Adrenal gland (tissue), 12 donors: ENCODE measurements around the gene HLCS. TPM values are rescaled to one million over a fixed set of nuclear protein-coding genes. Genes with fewer than 3 reads are reported as not detected.
"Not testable (repeated sequence)": the region's sequence is repeated elsewhere in the genome, so short reads cannot be mapped to it uniquely, and the experiment has no call there.

Source experiments
- DNase-seq, 7 donors: peaks; one replicate each; pipeline ENCODE4 v3.0.0-alpha.2; 2019 to 2020
- H3K27ac ChIP-seq, 5 donors: fragments of 200-600 bp; sonication (generic) in 4 of 5; 1 replicate in 3 of 5; 2 replicates in 2 of 5; pipeline versions ENCODE4 v1.5.1 to v1.8.0; 2016 to 2020; ENCODE audit warnings: mild to moderate bottlenecking in 1 of 5
- H3K27me3 ChIP-seq: fragments of 200-600 bp; 2 replicates; pipeline ENCODE4 v1.8.0; 2021
- H3K36me3 ChIP-seq, 2 donors: fragments of 200-600 bp; replicated peaks in 1 of 2; 1 replicate in 1 of 2; 2 replicates in 1 of 2; pipeline versions ENCODE4 v1.5.1 to v1.8.0; 2018 to 2022
- H3K4me1 ChIP-seq, 2 donors: fragments of 200-600 bp; replicated peaks in 1 of 2; 1 replicate in 1 of 2; 2 replicates in 1 of 2; pipeline versions ENCODE4 v1.5.1 to v1.8.0; 2018 to 2021
- H3K4me3 ChIP-seq, 4 donors: fragments of 200-600 bp; sonication (generic) in 3 of 4; one replicate each; pipeline ENCODE4 v1.5.1; 2016 to 2018
- H3K9me3 ChIP-seq, 3 donors: fragments of 200-600 bp; sonication (generic) in 1 of 3; replicated peaks in 1 of 3; 1 replicate in 2 of 3; 2 replicates in 1 of 3; pipeline versions ENCODE4 v1.5.1 to v1.8.0; 2016 to 2021
- CTCF ChIP-seq, 6 experiments: fragments of 450-650 bp in 4 of 6; fragments of 200-600 bp in 2 of 6; sonication (generic) in 1 of 6; IDR thresholded peaks; 1 replicate in 5 of 6; 2 replicates in 1 of 6; pipeline versions ENCODE4 v1.5.1 to v1.8.0; 2016 to 2021; ENCODE audit warnings: antibody characterized with exemption in 6 of 6, mild to moderate bottlenecking in 2 of 6, moderate library complexity in 1 of 6
- POLR2A ChIP-seq, 2 donors: fragments of 450-650 bp; IDR thresholded peaks; one replicate each; pipeline ENCODE4 v1.6.1; 2017; ENCODE audit warnings: antibody characterized with exemption in 2 of 2, mild to moderate bottlenecking in 2 of 2, moderate library complexity in 1 of 2
- WGBS, 4 donors: extraction: QIAGEN DNeasy Blood & Tissue Kit in 2 of 4; methylation state at CpG; one replicate each; pipeline versions ENCODE4 v1.1.5 to v1.1.7; 2013 to 2017; 5-methylcytosine and 5-hydroxymethylcytosine counted together
- intact Hi-C, 2 donors: fragments of 100-400 bp; cut with DNase I; formaldehyde crosslinking; loops; one replicate each; pipeline versions ENCODE4 v1.14.1 to v1.15.0; 2022 to 2023
- polyA plus RNA-seq, 3 donors: library from polyadenylated mRNA; stranded (reverse); fragments of 200-250 nt in 2 of 3; fragments of 350-450 nt in 1 of 3; fragmentation: Illumina TruSeq in 1 of 3; extraction: RNeasy Lipid Tissue Mini Kit (QIAGEN cat#74804) in 1 of 3; gene quantifications; one replicate each; pipeline ENCODE4 v1.2.3, GENCODE V29; 2013 to 2014
- total RNA-seq, 9 donors: library from RNA; depleted of rRNA in 4 of 9; stranded (reverse); fragments of >200 nt in 4 of 9; fragments of 120-200 nt in 1 of 9; fragmentation: NEBNext Ultra II Directional in 1 of 9; extraction: Animal tissue kit (Norgen Biotek cat#: 25700) in 1 of 9; gene quantifications; one replicate each; pipeline versions ENCODE4 v1.1.0 to v1.2.4, GENCODE V29; 2013 to 2023
- donor health status: healthy with polysubstance abuse.
- donor health status: Bipolar disorder and iron deficiency.
- donor health status: DM: yes; HTN: yes; CAD: no.
- donor health status: DM: no; HTN: no; CAD: no.
- donor health status: DM: no; HTN: no; CAD: no.
- donor health status: DM: yes; HTN: yes; CAD: no.

The HLCS gene
- total and polyA plus RNA-seq, 12 donors: 4.4 to 34.4 (median 19.8) TPM

- no peaks in the 10 kb centered on the region for H3K9me3 ChIP-seq
- no peaks in the 10 kb centered on the region for H3K27me3 ChIP-seq
- TF ChIP-seq CTCF (IDR thresholded peaks at IDR 0.05) (no peak), POLR2A (IDR thresholded peaks at IDR 0.05) (no peak)
- intact Hi-C loops: no loop called here
- no peak overlapping the region for H3K4me3 ChIP-seq
- H3K4me1 ChIP-seq: no peaks in the 10 kb centered on the region
- WGBS, 4 donors: 93 to 97% (median 95%) methylated on average over 4 of the region's 4 CpGs
- H3K36me3 ChIP-seq: no peaks in the 10 kb centered on the region
- H3K27ac ChIP-seq: no peak overlapping the region
- DNase-seq: no peak
These were observed 10.7 kb downstream of the HLCS start for GRCh38 chr21:36955783-36956182.

GRCh38 chr21:36952331-36952730 lies 14.1 kb downstream of the HLCS start:
- DNase-seq, H3K27ac ChIP-seq, intact Hi-C loops, H3K36me3 ChIP-seq, H3K4me1 ChIP-seq, H3K4me3 ChIP-seq, H3K9me3 ChIP-seq, H3K27me3 ChIP-seq: not testable (repeated sequence)
- 96 to 97% (median 96%) methylated on average over 12 of the region's 12 CpGs for WGBS, 4 donors

- peak in 1 of 7 donors; percentile 26 for DNase-seq
- Histone ChIP-seq H3K27me3 (no peaks in the 10 kb centered on the region), H3K36me3 (peaks cover 0 to 5% of the 10 kb centered on the region in 2 donors), H3K4me3 (no peak overlapping the region), H3K4me1 (no peaks in the 10 kb centered on the region), H3K9me3 (no peaks in the 10 kb centered on the region), H3K27ac (no peak overlapping the region)
- 88 to 98% (median 94%) methylated on average over 4 to 6 of the region's 6 CpGs for WGBS, 4 donors
- intact Hi-C loops: no loop called here
- TF ChIP-seq CTCF (IDR thresholded peaks at IDR 0.05) (no peak), POLR2A (IDR thresholded peaks at IDR 0.05) (no peak)
These were observed 17.0 kb downstream of the HLCS start for GRCh38 chr21:36949171-36950141.

- Histone ChIP-seq H3K9me3 (no peaks in the 10 kb centered on the region), H3K4me3 (no peak overlapping the region), H3K27ac (no peak overlapping the region), H3K4me1 (no peaks in the 10 kb centered on the region), H3K36me3 (peaks cover 0 to 5% of the 10 kb centered on the region in 2 donors), H3K27me3 (no peaks in the 10 kb centered on the region)
- intact Hi-C loops: no loop called here
- 86 to 97% (median 94%) methylated on average over 6 of the region's 6 CpGs for WGBS, 4 donors
- no peak for DNase-seq
- TF ChIP-seq CTCF (IDR thresholded peaks at IDR 0.05) (no peak), POLR2A (IDR thresholded peaks at IDR 0.05) (no peak)
These were observed 17.8 kb downstream of the HLCS start for GRCh38 chr21:36948686-36949085.
